ENCODE results near the gene CUBN.

DNA sequence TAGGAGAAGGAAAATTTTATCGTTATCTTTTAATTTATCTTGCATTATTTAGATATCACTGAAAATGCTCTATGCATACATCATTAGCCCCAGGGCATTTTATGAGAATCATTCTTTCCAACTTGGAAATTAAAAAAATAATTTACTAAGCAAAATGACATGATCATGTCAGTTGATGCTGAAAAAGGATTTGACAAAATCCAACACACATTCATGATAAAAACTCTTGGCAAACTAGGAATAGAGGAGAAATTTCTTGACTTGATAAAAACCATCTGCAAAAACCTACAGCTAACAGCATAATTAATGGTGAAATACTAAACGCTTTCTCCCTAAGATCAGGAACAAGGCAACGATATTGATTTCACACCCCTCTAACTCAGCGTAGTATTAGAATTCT is 272.2 kb downstream of the CUBN start:
- TF ChIP-seq POLR2A (IDR thresholded peaks at IDR 0.05; ENCODE audit: insufficient read depth in 1 of 2, low read depth in 2 of 2, low read length in 2 of 2) (no peak), CTCF (CRISPR knock-in tag; IDR thresholded peaks at IDR 0.05) (no peak), NFIC (IDR thresholded peaks at IDR 0.05; ENCODE audit: low read length) (no peak), CHD2 (IDR thresholded peaks at IDR 0.05; ENCODE audit: low read depth, low read length) (no peak)
